OCI-LY7 (cell line): ENCODE data around the gene SEPTIN11. TPM values are rescaled to one million over a fixed set of nuclear protein-coding genes. Genes with fewer than 3 reads are reported as not detected.

Experiments
- BruUV-seq: library from RNA; stranded (reverse); fragments of 400-500 nt; replicated peaks from 2 replicates; lab custom pipeline; 2021; lab: Mats Ljungman, UMichigan
- CTCF ChIA-PET: fragments of 300-600 bp; sonication (Branson Sonifier 250); formaldehyde crosslinking; loops from one replicate; lab custom pipeline; 2022; ENCODE audit warnings: antibody characterized with exemption; ENCODE audit not compliant: unreplicated experiment; lab: Charles Lee
- POLR2A ChIA-PET: fragments of 300-600 bp; sonication (Branson Sonifier 250); formaldehyde crosslinking; loops from one replicate; lab custom pipeline; 2022; ENCODE audit warnings: antibody characterized with exemption; lab: Charles Lee
- DNase-seq: peaks from one replicate; pipeline ENCODE4 v3.0.0-alpha.2; 2015; ENCODE audit warnings: low spot score
- H2AFZ ChIP-seq: fragments of 200-600 bp; sonication (generic), shearing (Covaris generic); 2 replicates; pipeline ENCODE4 v1.6.1; 2014; ENCODE audit warnings: mild to moderate bottlenecking, antibody characterized with exemption, low read length, moderate library complexity
- H3K27ac ChIP-seq: fragments of 200-600 bp; sonication (generic); 2 replicates; pipeline ENCODE4 v1.5.1; 2014; ENCODE audit warnings: mixed run types, low read depth, mild to moderate bottlenecking, moderate library complexity, low read length, inconsistent platforms; ENCODE audit not compliant: poor library complexity, severe bottlenecking
- H3K36me3 ChIP-seq: fragments of 200-600 bp; sonication (generic); 2 replicates; pipeline ENCODE4 v1.6.1; 2014; ENCODE audit warnings: mild to moderate bottlenecking, antibody characterized with exemption, low read length, moderate library complexity, mixed read lengths; ENCODE audit not compliant: insufficient read depth
- H3K4me1 ChIP-seq: fragments of 200-600 bp; sonication (generic); 2 replicates; pipeline ENCODE4 v1.5.1; 2014; ENCODE audit warnings: mild to moderate bottlenecking, low read length; ENCODE audit not compliant: insufficient read depth, poor library complexity, severe bottlenecking
- H3K4me2 ChIP-seq: fragments of 200-600 bp; sonication (generic); 2 replicates; pipeline ENCODE4 v1.6.1; 2014; ENCODE audit warnings: mild to moderate bottlenecking, low read length
- H3K4me3 ChIP-seq: fragments of 200-600 bp; sonication (generic); 2 replicates; pipeline ENCODE4 v1.5.1; 2014; ENCODE audit warnings: mild to moderate bottlenecking, low read depth, low read length; ENCODE audit not compliant: poor library complexity, severe bottlenecking
- H3K79me2 ChIP-seq: fragments of 200-600 bp; sonication (generic); 2 replicates; pipeline ENCODE4 v1.6.1; 2016; ENCODE audit warnings: low read depth, mild to moderate bottlenecking, low read length, moderate library complexity, mixed read lengths; ENCODE audit not compliant: insufficient read depth
- H3K9me2 ChIP-seq: fragments of 200-600 bp; sonication (generic); 2 replicates; pipeline ENCODE4 v1.6.1; 2016; ENCODE audit warnings: mild to moderate bottlenecking, low read length, mixed read lengths; ENCODE audit not compliant: insufficient read depth
- H3K9me3 ChIP-seq: fragments of 200-600 bp; sonication (generic); 2 replicates; pipeline ENCODE4 v1.6.1; 2014; ENCODE audit warnings: mild to moderate bottlenecking, mixed run types, low read length, mixed read lengths
- H4K20me1 ChIP-seq: fragments of 200-600 bp; sonication (generic); 2 replicates; pipeline ENCODE4 v1.6.1; 2014; ENCODE audit warnings: mild to moderate bottlenecking, antibody characterized with exemption, low read length, moderate library complexity, mixed read lengths; ENCODE audit not compliant: insufficient read depth
- CTCF ChIP-seq: fragments of 200-600 bp; sonication (generic); conservative IDR thresholded peaks from 2 replicates; pipeline ENCODE4 v1.5.1; 2014; ENCODE audit warnings: mild to moderate bottlenecking, antibody characterized with exemption, low read length, moderate library complexity, mixed read lengths
- EZH2phosphoT487 ChIP-seq: fragments of 200-600 bp; sonication (generic); IDR thresholded peaks from 2 replicates; pipeline ENCODE4 v1.6.1; 2018; ENCODE audit warnings: low read depth, borderline replicate concordance, mild to moderate bottlenecking, mixed run types, antibody characterized with exemption, low read length, moderate library complexity, mixed read lengths
- intact Hi-C: fragments of 100-400 bp; cut with micrococcal nuclease; formaldehyde crosslinking; loops from one replicate; pipeline ENCODE4 v1.10.0; 2022; ENCODE audit not compliant: unreplicated experiment
- total RNA-seq, 2 experiments: library from RNA; depleted of rRNA in 1 of 2; stranded (reverse); fragments of >200 nt in 1 of 2; shearing (Covaris generic) in 1 of 2; gene quantifications; 2 replicates each; pipeline ENCODE4 v1.2.3, GENCODE V29; 2014 to 2022

The SEPTIN11 gene
- total RNA-seq, 2 experiments from 2014 or later, result 23.5 to 33.9 TPM

GRCh38 chr4:76930685-76931084 lies 18.9 kb upstream of the SEPTIN11 start:
- TF ChIP-seq EZH2phosphoT487 (no peak), CTCF (no peak)
- H3K36me3 ChIP-seq, result no peaks in the 10 kb centered on the region
- intact Hi-C loops, result no loop called here
- H3K9me3 ChIP-seq, result no peaks in the 10 kb centered on the region
- ChIA-PET POLR2A (interaction anchor here (1.2 kb wide), 1 partner anchor 19 kb away, joined by 3 read pairs; the partner anchor contains the start of gene SEPTIN11), CTCF (no interaction called here)
- no TSS peak for BruUV-seq
- H3K27ac ChIP-seq, result no peak overlapping the region
- H3K4me1 ChIP-seq, result no peaks in the 10 kb centered on the region
- no peak overlapping the region for H2AFZ ChIP-seq
- H4K20me1 ChIP-seq, result no peaks in the 10 kb centered on the region
- H3K9me2 ChIP-seq, result no peaks in the 10 kb centered on the region
- H3K4me2 ChIP-seq, result no peak overlapping the region
- no peak overlapping the region for H3K4me3 ChIP-seq
- H3K79me2 ChIP-seq, result no peaks in the 10 kb centered on the region
- no peak for DNase-seq

GRCh38 chr4:76931087-76931486 lies 18.5 kb upstream of the SEPTIN11 start:
- no peaks in the 10 kb centered on the region for H4K20me1 ChIP-seq
- H3K4me1 ChIP-seq, result no peaks in the 10 kb centered on the region
- ChIA-PET CTCF (no interaction called here), POLR2A (interaction anchor here (1.2 kb wide), 1 partner anchor 18 kb away, joined by 3 read pairs; the partner anchor contains the start of gene SEPTIN11)
- TF ChIP-seq CTCF (no peak), EZH2phosphoT487 (no peak)
- no peak for DNase-seq
- no peaks in the 10 kb centered on the region for H3K79me2 ChIP-seq
- intact Hi-C loops, result no loop called here
- H3K9me2 ChIP-seq, result no peaks in the 10 kb centered on the region
- no peaks in the 10 kb centered on the region for H3K9me3 ChIP-seq
- no peak overlapping the region for H3K4me2 ChIP-seq
- H3K4me3 ChIP-seq, result no peak overlapping the region
- no TSS peak for BruUV-seq
- no peaks in the 10 kb centered on the region for H3K36me3 ChIP-seq
- no peak overlapping the region for H2AFZ ChIP-seq
- H3K27ac ChIP-seq, result no peak overlapping the region

GRCh38 chr4:76931576-76932276 lies 17.8 kb upstream of the SEPTIN11 start:
- no peak for TF ChIP-seq CTCF
- TF ChIP-seq EZH2phosphoT487, result no peak
- Histone ChIP-seq H3K27ac (no peak overlapping the region), H3K4me3 (no peak overlapping the region), H3K36me3 (no peaks in the 10 kb centered on the region), H3K9me3 (no peaks in the 10 kb centered on the region), H3K4me2 (no peak overlapping the region), H3K4me1 (no peaks in the 10 kb centered on the region), H4K20me1 (no peaks in the 10 kb centered on the region), H3K9me2 (no peaks in the 10 kb centered on the region), H3K79me2 (no peaks in the 10 kb centered on the region), H2AFZ (no peak overlapping the region)
- CTCF ChIA-PET, result no interaction called here
- intact Hi-C loops, result no loop called here
- BruUV-seq, result no TSS peak
- DNase-seq, result no peak
- POLR2A ChIA-PET, result interaction anchor here (1.2 kb wide), 1 partner anchor 18 kb away, joined by 3 read pairs; the partner anchor contains the start of gene SEPTIN11
